ENCODE data around the gene PFKFB1. TPM values are rescaled to one million over a fixed set of nuclear protein-coding genes. Genes with fewer than 3 reads are reported as not detected.
"Not testable (repeated sequence)": the region's sequence is repeated elsewhere in the genome, so short reads cannot be mapped to it uniquely, and the experiment has no call there.

The PFKFB1 gene
- total RNA-seq, 2 experiments from 2014 or later = 0.53 to 0.59 TPM

DNA sequence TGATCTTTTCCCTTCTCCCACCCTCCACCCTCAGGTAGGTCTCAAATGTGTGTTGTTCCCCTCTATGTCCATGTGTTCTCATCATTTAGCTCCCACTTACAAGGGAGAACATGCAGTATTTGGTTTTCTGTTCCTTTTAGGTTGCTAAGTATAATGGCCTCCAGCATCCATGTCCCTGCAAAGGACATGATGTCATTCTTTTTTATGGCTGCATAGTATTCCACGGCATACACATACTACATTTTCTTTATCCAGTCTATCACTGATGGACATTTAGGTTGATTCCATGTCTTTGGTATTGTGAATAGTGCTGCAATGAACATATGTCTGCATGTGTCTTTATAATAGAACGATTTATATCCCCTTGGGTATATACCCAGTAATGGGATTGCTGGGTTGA lies 10.7 kb downstream of the PFKFB1 start:
- H3K9me3 Mint-ChIP-seq; CTCF ChIA-PET; H3K4me3 Mint-ChIP-seq; H3K36me3 Mint-ChIP-seq; H3K27ac Mint-ChIP-seq; H3K4me1 Mint-ChIP-seq (ENCODE audit: low read depth); DNase-seq; H3K27me3 Mint-ChIP-seq; POLR2A ChIA-PET; intact Hi-C loops (cut with micrococcal nuclease): not testable (repeated sequence)

- Mint-ChIP-seq H3K27ac (no peak overlapping the region), H3K27me3 (no peaks in the 10 kb centered on the region), H3K36me3 (no peaks in the 10 kb centered on the region), H3K4me1 (ENCODE audit: low read depth) (no peaks in the 10 kb centered on the region), H3K9me3 (no peaks in the 10 kb centered on the region), H3K4me3 (no peak overlapping the region)
- CTCF ChIA-PET = no interaction called here
- intact Hi-C loops (cut with micrococcal nuclease) = no loop called here
- POLR2A ChIA-PET = no interaction called here
- DNase-seq = no peak
Observed at GRCh38 chrX:54980334-54980733, 13.7 kb downstream of the PFKFB1 start.

GRCh38 chrX:54979432-54979831 lies 14.6 kb downstream of the PFKFB1 start:
- Mint-ChIP-seq H3K36me3 (no peaks in the 10 kb centered on the region), H3K9me3 (no peaks in the 10 kb centered on the region), H3K27me3 (no peaks in the 10 kb centered on the region), H3K27ac (no peak overlapping the region), H3K4me1 (ENCODE audit: low read depth) (no peaks in the 10 kb centered on the region), H3K4me3 (no peak overlapping the region)
- intact Hi-C loops (cut with micrococcal nuclease) = no loop called here
- ChIA-PET POLR2A (no interaction called here), CTCF (no interaction called here)
- no peak for DNase-seq

GRCh38 chrX:54978448-54978847 lies 15.5 kb downstream of the PFKFB1 start:
- no peaks in the 10 kb centered on the region for H3K27me3 Mint-ChIP-seq
- no peaks in the 10 kb centered on the region for H3K36me3 Mint-ChIP-seq
- CTCF ChIA-PET = no interaction called here
- DNase-seq = no peak
- intact Hi-C loops (cut with micrococcal nuclease) = no loop called here
- no peak overlapping the region for H3K27ac Mint-ChIP-seq
- no peaks in the 10 kb centered on the region for H3K4me1 Mint-ChIP-seq (ENCODE audit: low read depth)
- POLR2A ChIA-PET = no interaction called here
- H3K4me3 Mint-ChIP-seq = no peak overlapping the region
- no peaks in the 10 kb centered on the region for H3K9me3 Mint-ChIP-seq

DNA sequence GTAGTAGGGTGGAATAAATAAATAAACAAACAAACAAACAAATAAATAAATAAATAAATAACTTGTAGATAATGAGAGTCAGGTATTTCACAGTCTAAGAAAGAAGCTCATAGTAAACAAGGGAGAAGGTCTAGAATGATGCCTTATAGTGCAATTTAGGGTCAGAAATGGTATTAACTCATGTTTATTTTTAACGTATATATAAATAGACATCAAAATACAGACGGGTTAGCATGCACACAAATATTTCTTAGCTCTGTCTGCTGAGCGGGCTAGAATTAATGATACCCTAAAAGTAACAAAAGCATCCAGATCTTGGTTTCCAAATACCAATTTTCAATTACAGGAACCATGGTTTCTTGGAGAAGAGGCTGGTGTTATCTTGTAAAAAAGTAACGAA lies 16.6 kb downstream of the PFKFB1 start:
- H3K27ac Mint-ChIP-seq = no peak overlapping the region
- H3K36me3 Mint-ChIP-seq = no peaks in the 10 kb centered on the region
- no peak for DNase-seq
- ChIA-PET POLR2A (no interaction called here), CTCF (no interaction called here)
- no peaks in the 10 kb centered on the region for H3K9me3 Mint-ChIP-seq
- intact Hi-C loops (cut with micrococcal nuclease) = no loop called here
- H3K4me3 Mint-ChIP-seq = no peak overlapping the region
- no peaks in the 10 kb centered on the region for H3K27me3 Mint-ChIP-seq
- no peaks in the 10 kb centered on the region for H3K4me1 Mint-ChIP-seq (ENCODE audit: low read depth)

DNA sequence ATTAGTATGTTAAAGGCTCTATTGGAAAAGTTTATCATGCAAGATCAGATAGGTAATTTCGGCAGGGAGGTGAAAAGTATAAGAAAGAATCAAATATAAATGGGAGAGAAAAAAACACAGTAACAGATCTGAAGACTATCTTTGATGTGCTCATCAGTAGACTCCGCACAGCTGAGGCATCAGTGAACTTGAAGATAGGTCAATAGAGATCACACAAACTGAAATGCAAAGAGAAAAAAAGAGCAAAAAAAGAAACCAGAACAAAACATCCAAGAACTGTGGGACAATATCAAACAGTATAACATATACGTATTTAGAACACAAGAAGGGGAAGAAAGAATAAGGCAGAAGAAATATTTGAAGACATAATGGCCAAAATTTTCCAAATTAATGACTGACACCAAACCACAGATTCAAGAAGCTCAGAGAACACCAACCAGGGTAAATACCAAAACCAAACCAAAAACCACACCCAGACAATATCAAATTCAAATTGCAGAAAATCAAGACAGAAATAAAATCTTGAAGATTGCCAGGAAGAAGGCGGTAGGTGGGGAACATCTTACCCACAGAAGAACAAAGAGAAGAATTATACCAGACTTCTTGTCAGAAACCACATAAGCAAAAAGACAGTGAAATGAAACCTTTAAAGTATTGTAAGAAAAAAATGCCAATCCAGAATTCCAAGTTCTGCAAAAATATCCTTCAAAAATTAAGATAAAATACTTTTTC lies 29.1 kb downstream of the PFKFB1 start:
- CTCF ChIA-PET = no interaction called here
- intact Hi-C loops (cut with micrococcal nuclease) = no loop called here
- peaks cover 10% of the 10 kb centered on the region for H3K4me1 Mint-ChIP-seq (ENCODE audit: low read depth)
- H3K27ac Mint-ChIP-seq = no peak overlapping the region
- no peaks in the 10 kb centered on the region for H3K27me3 Mint-ChIP-seq
- H3K4me3 Mint-ChIP-seq = no peak overlapping the region
- DNase-seq = no peak
- no peaks in the 10 kb centered on the region for H3K36me3 Mint-ChIP-seq
- H3K9me3 Mint-ChIP-seq = peaks cover 2% of the 10 kb centered on the region
- POLR2A ChIA-PET = no interaction called here

GRCh38 chrX:54961750-54962149 lies 32.2 kb downstream of the PFKFB1 start:
- POLR2A ChIA-PET = no interaction called here
- intact Hi-C loops (cut with micrococcal nuclease) = no loop called here
- H3K4me1 Mint-ChIP-seq (ENCODE audit: low read depth) = peaks cover 10% of the 10 kb centered on the region
- no peaks in the 10 kb centered on the region for H3K36me3 Mint-ChIP-seq
- no peaks in the 10 kb centered on the region for H3K27me3 Mint-ChIP-seq
- H3K4me3 Mint-ChIP-seq = no peak overlapping the region
- H3K27ac Mint-ChIP-seq = no peak overlapping the region
- no peak for DNase-seq
- no peaks in the 10 kb centered on the region for H3K9me3 Mint-ChIP-seq
- CTCF ChIA-PET = no interaction called here

DNA sequence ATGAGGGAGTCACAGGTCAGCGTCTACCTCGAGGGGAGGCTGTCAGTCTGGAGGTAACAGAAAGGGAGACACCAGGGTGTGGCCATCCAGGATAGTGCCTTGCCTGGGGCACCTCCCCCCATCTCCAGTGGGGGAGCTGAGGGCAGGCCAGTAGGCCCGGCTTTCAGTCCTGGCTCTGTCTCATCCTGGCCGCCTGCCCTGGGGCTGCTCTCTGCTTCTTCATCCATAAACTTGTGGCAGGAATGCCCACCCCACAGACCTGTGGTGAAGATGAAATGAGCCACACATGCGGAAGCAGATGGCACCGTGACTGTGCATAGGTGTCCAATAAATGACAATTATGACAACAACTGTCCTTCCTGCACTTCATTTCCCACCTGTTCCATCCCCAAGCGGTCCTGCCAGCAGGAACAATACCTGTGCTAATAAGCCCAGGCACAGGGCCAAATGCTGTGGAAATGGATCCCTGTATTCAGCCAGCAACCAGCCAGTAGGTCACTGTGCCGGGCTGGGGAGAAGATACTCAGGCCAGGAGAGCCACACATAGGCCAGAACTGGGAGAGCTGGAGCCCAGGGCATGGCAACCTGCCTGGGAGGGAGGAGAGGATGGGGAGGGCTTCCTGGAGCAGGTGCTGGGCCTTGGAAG lies 43.1 kb downstream of the PFKFB1 start:
- POLR2A ChIA-PET = no interaction called here

GRCh38 chrX:54945224-54945623 lies 48.8 kb downstream of the PFKFB1 start:
- H3K4me3 Mint-ChIP-seq = no peak overlapping the region
- H3K9me3 Mint-ChIP-seq = no peaks in the 10 kb centered on the region
- no peaks in the 10 kb centered on the region for H3K4me1 Mint-ChIP-seq (ENCODE audit: low read depth)
- no peak overlapping the region for H3K27ac Mint-ChIP-seq
- H3K27me3 Mint-ChIP-seq = no peaks in the 10 kb centered on the region
- no peak for DNase-seq
- intact Hi-C loops (cut with micrococcal nuclease) = no loop called here
- CTCF ChIA-PET = no interaction called here
- POLR2A ChIA-PET = no interaction called here
- H3K36me3 Mint-ChIP-seq = no peaks in the 10 kb centered on the region

More for the DNA sequence above, 43.1 kb downstream of the PFKFB1 start:
- CTCF ChIA-PET = no interaction called here
- H3K9me3 Mint-ChIP-seq = no peaks in the 10 kb centered on the region
- no peak for DNase-seq
- no peak overlapping the region for H3K4me3 Mint-ChIP-seq
- no peaks in the 10 kb centered on the region for H3K36me3 Mint-ChIP-seq
- intact Hi-C loops (cut with micrococcal nuclease) = no loop called here
- no peak overlapping the region for H3K27ac Mint-ChIP-seq
- H3K4me1 Mint-ChIP-seq (ENCODE audit: low read depth) = no peaks in the 10 kb centered on the region
- no peaks in the 10 kb centered on the region for H3K27me3 Mint-ChIP-seq

DNA sequence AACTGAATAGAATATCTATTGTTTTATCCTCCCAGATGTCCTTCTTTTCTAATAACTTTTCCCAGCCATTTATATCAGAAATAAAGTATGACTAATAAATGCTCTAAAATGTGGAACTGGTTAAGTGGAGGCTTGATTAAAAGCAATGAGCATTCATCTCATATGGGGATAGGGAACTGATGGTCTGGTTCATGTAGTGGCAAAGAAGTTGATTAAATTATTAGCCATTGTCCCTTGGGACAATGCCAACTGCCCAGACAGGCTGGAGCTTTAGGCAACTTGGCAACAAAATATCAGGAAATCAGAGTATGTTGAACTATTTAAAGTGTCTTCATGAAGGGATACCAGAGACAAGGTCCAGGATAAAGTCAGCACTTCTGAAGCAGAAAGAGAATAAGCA lies 49.2 kb downstream of the PFKFB1 start:
- H3K9me3 Mint-ChIP-seq = no peaks in the 10 kb centered on the region
- no peak overlapping the region for H3K4me3 Mint-ChIP-seq
- DNase-seq = no peak

DNA sequence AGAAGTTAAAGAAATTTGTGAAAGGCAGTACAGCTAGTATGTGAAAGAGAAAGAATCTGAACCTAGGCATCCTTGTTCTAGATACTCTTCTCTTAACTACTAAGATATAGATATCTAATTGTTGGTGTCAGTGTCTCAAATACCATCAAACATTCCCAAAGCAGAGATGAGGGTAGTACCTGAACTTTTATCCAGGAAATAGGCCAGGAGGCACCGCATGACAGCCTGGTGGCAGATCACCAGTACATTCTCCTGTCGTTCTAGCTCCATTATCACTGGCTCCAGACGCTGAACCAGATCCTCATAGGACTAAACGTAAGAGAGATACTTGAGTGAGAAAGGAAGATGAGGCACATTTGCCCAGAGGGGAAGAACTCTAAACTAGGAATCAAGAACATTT lies 56.6 kb downstream of the PFKFB1 start:
- intact Hi-C loops (cut with micrococcal nuclease) = no loop called here
- Mint-ChIP-seq H3K4me1 (ENCODE audit: low read depth) (no peaks in the 10 kb centered on the region), H3K27ac (no peak overlapping the region), H3K27me3 (no peaks in the 10 kb centered on the region), H3K9me3 (no peaks in the 10 kb centered on the region), H3K36me3 (no peaks in the 10 kb centered on the region), H3K4me3 (no peak overlapping the region)
- POLR2A ChIA-PET = no interaction called here
- no peak for DNase-seq
- CTCF ChIA-PET = no interaction called here

More for the DNA sequence above, 49.2 kb downstream of the PFKFB1 start:
- Mint-ChIP-seq H3K27me3 (no peaks in the 10 kb centered on the region), H3K4me1 (ENCODE audit: low read depth) (no peaks in the 10 kb centered on the region), H3K36me3 (no peaks in the 10 kb centered on the region), H3K27ac (no peak overlapping the region)
- intact Hi-C loops (cut with micrococcal nuclease) = no loop called here
- CTCF ChIA-PET = no interaction called here
- POLR2A ChIA-PET = no interaction called here

DNA sequence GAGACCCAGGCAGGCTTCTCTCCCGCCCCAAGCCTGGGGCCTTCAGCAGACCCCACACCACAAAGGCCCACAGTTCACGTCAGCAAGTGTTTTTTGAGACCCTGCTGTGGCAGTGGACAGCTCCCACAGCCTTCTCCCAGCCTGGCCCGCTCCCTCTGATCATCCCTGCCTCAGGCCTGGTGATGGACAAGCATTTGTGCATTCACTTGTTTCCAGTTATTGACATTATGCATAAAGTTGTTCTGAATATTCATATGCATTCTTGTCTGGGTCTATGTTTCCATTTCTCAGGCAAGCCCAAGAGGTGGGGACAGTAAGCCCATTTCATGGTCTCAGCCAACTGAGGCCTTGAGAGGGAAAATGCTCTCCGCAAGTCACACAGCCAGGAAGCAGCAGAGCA lies 58.7 kb downstream of the PFKFB1 start:
- H3K27ac Mint-ChIP-seq = no peak overlapping the region
- DNase-seq = no peak
- intact Hi-C loops (cut with micrococcal nuclease) = no loop called here
- H3K9me3 Mint-ChIP-seq = no peaks in the 10 kb centered on the region
- H3K4me1 Mint-ChIP-seq (ENCODE audit: low read depth) = no peaks in the 10 kb centered on the region
- no peaks in the 10 kb centered on the region for H3K27me3 Mint-ChIP-seq
- H3K4me3 Mint-ChIP-seq = no peak overlapping the region
- H3K36me3 Mint-ChIP-seq = no peaks in the 10 kb centered on the region
- ChIA-PET POLR2A (no interaction called here), CTCF (no interaction called here)

- ChIA-PET CTCF (no interaction called here), POLR2A (no interaction called here)
- no peaks in the 10 kb centered on the region for H3K36me3 Mint-ChIP-seq
- intact Hi-C loops (cut with micrococcal nuclease) = no loop called here
- H3K9me3 Mint-ChIP-seq = no peaks in the 10 kb centered on the region
- H3K4me1 Mint-ChIP-seq (ENCODE audit: low read depth) = no peaks in the 10 kb centered on the region
- no peak overlapping the region for H3K4me3 Mint-ChIP-seq
- H3K27me3 Mint-ChIP-seq = no peaks in the 10 kb centered on the region
- H3K27ac Mint-ChIP-seq = no peak overlapping the region
- no peak for DNase-seq
Observed at GRCh38 chrX:54934890-54935289, 59.1 kb downstream of the PFKFB1 start.

Data from activated CD4-positive, alpha-beta memory T cell treated with anti-CD3 and anti-CD28 coated beads for 36 hours (primary cell).